NCI-H1105 (cell line): ENCODE measurements around the gene ALX3.
A peak's percentile ranks its signal among the peaks of the same experiment; 100 is the strongest.

Source experiments
- DNase-seq: peaks from one replicate; lab custom pipeline; 2025; lab: John Stamatoyannopoulos, UW

The ALX3 gene

GRCh38 chr1:110070671-110071242, at the start of gene ALX3:
Gene ALX3 (minus strand): TSS chr1:110070672. CDS start chr1:110070612, 60 bp downstream.
- DNase-seq = no peak

GRCh38 chr1:110119843-110120242, 49.4 kb upstream of the ALX3 start:
- no peak for DNase-seq

GRCh38 chr1:110118636-110119396, 48.3 kb upstream of the ALX3 start:
- no peak for DNase-seq

- DNase-seq = no peak
Observed at GRCh38 chr1:110114784-110115183, 44.3 kb upstream of the ALX3 start.

GRCh38 chr1:110114173-110114572, 43.7 kb upstream of the ALX3 start:
- DNase-seq = no peak

- no peak for DNase-seq
Observed at GRCh38 chr1:110113551-110113950, 43.1 kb upstream of the ALX3 start.

GRCh38 chr1:110112656-110113055, 42.2 kb upstream of the ALX3 start:
- no peak for DNase-seq

- no peak for DNase-seq
Observed at GRCh38 chr1:110112143-110112542, 41.7 kb upstream of the ALX3 start, which contains the start of gene UBL4B. Gene UBL4B (plus strand): TSS chr1:110112443. CDS start chr1:110112535, 92 bp downstream.

GRCh38 chr1:110111081-110111480, 40.6 kb upstream of the ALX3 start:
- DNase-seq = no peak

GRCh38 chr1:110107867-110108469, 37.5 kb upstream of the ALX3 start:
- DNase-seq = no peak

- DNase-seq = peak; percentile 37
Observed at GRCh38 chr1:110106013-110106941, 35.8 kb upstream of the ALX3 start.

- DNase-seq = no peak
Observed at GRCh38 chr1:110102081-110102480, 31.6 kb upstream of the ALX3 start.

GRCh38 chr1:110100335-110100734, 29.9 kb upstream of the ALX3 start:
- no peak for DNase-seq

- no peak for DNase-seq
Observed at GRCh38 chr1:110098222-110099026, 28.0 kb upstream of the ALX3 start.

- DNase-seq = no peak
Observed at GRCh38 chr1:110097507-110098221, 27.2 kb upstream of the ALX3 start.

- no peak for DNase-seq
Observed at GRCh38 chr1:110094931-110095654, 24.6 kb upstream of the ALX3 start.

GRCh38 chr1:110092991-110093390, 22.5 kb upstream of the ALX3 start:
- no peak for DNase-seq

GRCh38 chr1:110091791-110092190, 21.3 kb upstream of the ALX3 start:
- no peak for DNase-seq

- no peak for DNase-seq
Observed at GRCh38 chr1:110091381-110091780, 20.9 kb upstream of the ALX3 start.
